ENCODE measurements around the gene RAD51D.

- TF ChIP-seq CTCF (IDR thresholded peaks at IDR 0.05; ENCODE audit: extremely low read depth in 1 of 2, insufficient read depth in 1 of 2, low read depth in 1 of 2, low read length in 2 of 2) (no peak), EZH2 (IDR thresholded peaks at IDR 0.05; ENCODE audit: borderline replicate concordance, low read depth, low read length, severe bottlenecking) (no peak), POLR2AphosphoS5 (IDR thresholded peaks at IDR 0.05; ENCODE audit: insufficient read depth, low read depth, low read length) (no peak), POLR2A (IDR thresholded peaks at IDR 0.05; ENCODE audit: low read depth, low read length) (no peak), JUN (IDR thresholded peaks at IDR 0.05; ENCODE audit: borderline replicate concordance, insufficient read depth, insufficient read length, low read depth) (no peak), GATA2 (IDR thresholded peaks at IDR 0.05; ENCODE audit: insufficient read depth, insufficient read length, low read depth, low read length) (no peak), MYC (IDR thresholded peaks at IDR 0.05; ENCODE audit: low read depth, low read length) (no peak)
- TF ChIP-seq, protein P1, sequence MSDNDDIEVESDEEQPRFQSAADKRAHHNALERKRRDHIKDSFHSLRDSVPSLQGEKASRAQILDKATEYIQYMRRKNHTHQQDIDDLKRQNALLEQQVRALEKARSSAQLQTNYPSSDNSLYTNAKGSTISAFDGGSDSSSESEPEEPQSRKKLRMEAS (IDR thresholded peaks at IDR 0.05; ENCODE audit: insufficient read depth, insufficient read length): no peak
These were observed 12.4 kb upstream of the RAD51D start for GRCh38 chr17:35132099-35132498.

All from endothelial cell of umbilical vein (primary cell).